ENCODE data around the gene BMPR1A. TPM values are rescaled to one million over a fixed set of nuclear protein-coding genes. Genes with fewer than 3 reads are reported as not detected.

BMPR1A gene
- total and polyA plus RNA-seq, 2 experiments from 2014 or later: 16.5 to 41.7 TPM

DNA sequence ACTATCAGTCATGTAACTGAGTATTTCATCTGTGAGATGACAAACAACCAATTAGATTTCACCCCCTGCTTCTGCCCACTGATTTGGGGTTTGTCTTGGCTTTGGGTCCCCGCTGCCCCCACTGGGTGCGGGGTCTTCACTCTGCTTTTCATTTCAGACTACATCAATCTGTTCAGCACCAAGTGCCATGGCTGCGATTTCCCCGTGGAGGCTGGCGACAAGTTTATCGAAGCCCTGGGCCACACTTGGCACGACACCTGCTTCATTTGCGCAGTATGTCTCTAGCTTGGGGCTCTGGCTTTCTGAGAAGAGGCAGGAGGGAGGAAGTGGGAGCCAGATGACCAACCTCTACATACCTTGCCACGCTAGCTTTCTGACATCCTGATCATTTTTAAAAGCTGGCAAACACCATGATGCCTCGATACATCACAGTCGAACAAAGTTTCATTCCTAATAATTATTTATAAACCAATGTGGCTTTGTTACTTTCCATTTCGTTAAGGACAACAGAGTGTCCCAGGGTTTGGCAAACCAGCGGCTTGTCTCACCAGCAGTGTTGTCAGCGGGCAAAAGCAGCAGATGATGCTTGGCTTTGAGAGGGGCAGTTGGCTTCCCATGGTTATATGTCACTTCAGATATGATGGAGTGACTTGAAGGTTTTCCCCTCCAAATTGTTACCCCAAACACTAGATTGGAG is 30.3 kb upstream of the BMPR1A start:
- H3K79me2 ChIP-seq (ENCODE audit: insufficient read depth): no peaks in the 10 kb centered on the region
- no peaks in the 10 kb centered on the region for H3K9me2 ChIP-seq (ENCODE audit: insufficient read depth)
- no peak overlapping the region for H3K27ac ChIP-seq
- no peak for TF ChIP-seq EZH2 (IDR thresholded peaks at IDR 0.05; ENCODE audit: insufficient read depth, poor library complexity, severe bottlenecking)
- TF ChIP-seq EZH2phosphoT487 (IDR thresholded peaks at IDR 0.05; ENCODE audit: insufficient read depth, low read depth): no peak
- WGBS, 2 experiments (ENCODE audit: low coverage in 1 of 2, low lambda C conversion rate in 2 of 2, missing lambda C conversion rate in 2 of 2): 85 to 88% methylated on average over 14 of the region's 14 CpGs
- H3K9ac ChIP-seq: no peak overlapping the region
- no peaks in the 10 kb centered on the region for H3K4me1 ChIP-seq (ENCODE audit: insufficient read depth)
- H3K4me2 ChIP-seq (ENCODE audit: unreplicated experiment): no peak overlapping the region
- no peaks in the 10 kb centered on the region for H3K27me3 ChIP-seq (replicated peaks; ENCODE audit: insufficient read depth)
- no peak overlapping the region for H2AFZ ChIP-seq
- H3K36me3 ChIP-seq (ENCODE audit: low read depth): no peaks in the 10 kb centered on the region
- in situ Hi-C loops (cut with MboI): no loop called here
- H3K4me3 ChIP-seq: no peak overlapping the region
- DNase-seq: no peak
- H3K9me3 ChIP-seq (ENCODE audit: low read depth): no peaks in the 10 kb centered on the region
- no peaks in the 10 kb centered on the region for H4K20me1 ChIP-seq (ENCODE audit: insufficient read depth)
- no peaks in the 10 kb centered on the region for H3F3A ChIP-seq (ENCODE audit: insufficient read depth)

DNA sequence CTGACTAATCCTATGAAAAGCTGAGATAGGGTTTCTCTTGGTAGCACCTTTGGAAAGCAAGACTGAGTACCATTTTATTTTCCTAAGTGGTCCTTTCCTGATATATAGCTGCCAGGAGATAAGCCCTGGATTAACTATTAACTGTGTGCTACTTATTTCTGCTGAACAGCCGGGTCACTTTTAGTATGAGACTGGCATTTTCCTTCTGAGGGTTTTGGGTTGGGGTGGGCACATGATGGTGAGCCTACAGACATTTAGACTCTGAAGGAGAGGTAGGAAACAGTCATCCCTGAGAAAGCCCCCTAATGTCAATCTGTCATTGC is 29.8 kb upstream of the BMPR1A start:
- no peaks in the 10 kb centered on the region for H3K79me2 ChIP-seq (ENCODE audit: insufficient read depth)
- H3K4me2 ChIP-seq (ENCODE audit: unreplicated experiment): no peak overlapping the region
- H3K9ac ChIP-seq: no peak overlapping the region
- H3K27me3 ChIP-seq (replicated peaks; ENCODE audit: insufficient read depth): no peaks in the 10 kb centered on the region
- TF ChIP-seq EZH2phosphoT487 (IDR thresholded peaks at IDR 0.05; ENCODE audit: insufficient read depth, low read depth) (no peak), EZH2 (IDR thresholded peaks at IDR 0.05; ENCODE audit: insufficient read depth, poor library complexity, severe bottlenecking) (no peak)
- in situ Hi-C loops (cut with MboI): no loop called here
- H3K9me2 ChIP-seq (ENCODE audit: insufficient read depth): no peaks in the 10 kb centered on the region
- H3K4me3 ChIP-seq: no peak overlapping the region
- no peaks in the 10 kb centered on the region for H3F3A ChIP-seq (ENCODE audit: insufficient read depth)
- no peak overlapping the region for H3K27ac ChIP-seq
- no peaks in the 10 kb centered on the region for H4K20me1 ChIP-seq (ENCODE audit: insufficient read depth)
- no peaks in the 10 kb centered on the region for H3K4me1 ChIP-seq (ENCODE audit: insufficient read depth)
- H3K9me3 ChIP-seq (ENCODE audit: low read depth): no peaks in the 10 kb centered on the region
- no peak for DNase-seq
- 65 to 88% methylated on average over 1 of the region's 1 CpG for WGBS, 2 experiments (ENCODE audit: low coverage in 1 of 2, low lambda C conversion rate in 2 of 2, missing lambda C conversion rate in 2 of 2)
- H2AFZ ChIP-seq: no peak overlapping the region
- no peaks in the 10 kb centered on the region for H3K36me3 ChIP-seq (ENCODE audit: low read depth)

DNA sequence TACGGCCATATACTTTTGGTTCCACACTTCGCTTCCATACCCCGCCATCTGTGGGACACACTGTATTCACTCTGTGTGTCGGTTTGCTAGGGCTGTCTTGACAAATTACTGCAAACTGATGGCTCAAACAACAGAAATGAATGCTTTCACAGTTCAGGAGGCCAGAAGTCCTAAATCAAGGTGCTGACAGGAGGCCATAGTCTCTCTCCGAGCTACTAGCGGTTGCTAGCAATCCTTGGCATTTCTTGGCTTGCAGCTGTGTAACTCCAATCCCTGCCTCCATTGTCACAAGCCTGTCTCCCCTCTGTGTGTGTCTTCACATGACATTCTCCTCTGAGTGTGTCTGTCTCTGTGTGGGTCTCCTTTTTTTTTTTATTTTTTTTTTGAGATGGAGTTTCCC is 28.9 kb upstream of the BMPR1A start:
- H3K9ac ChIP-seq: no peak overlapping the region
- H3K4me3 ChIP-seq: no peak overlapping the region
- H3K9me2 ChIP-seq (ENCODE audit: insufficient read depth): no peaks in the 10 kb centered on the region
- no peaks in the 10 kb centered on the region for H3K79me2 ChIP-seq (ENCODE audit: insufficient read depth)
- no peaks in the 10 kb centered on the region for H3K36me3 ChIP-seq (ENCODE audit: low read depth)
- in situ Hi-C loops (cut with MboI): no loop called here
- DNase-seq: no peak
- H3K27me3 ChIP-seq (replicated peaks; ENCODE audit: insufficient read depth): no peaks in the 10 kb centered on the region
- TF ChIP-seq EZH2phosphoT487 (IDR thresholded peaks at IDR 0.05; ENCODE audit: insufficient read depth, low read depth): no peak
- TF ChIP-seq EZH2 (IDR thresholded peaks at IDR 0.05; ENCODE audit: insufficient read depth, poor library complexity, severe bottlenecking): no peak
- H3K9me3 ChIP-seq (ENCODE audit: low read depth): no peaks in the 10 kb centered on the region
- H3K4me2 ChIP-seq (ENCODE audit: unreplicated experiment): no peak overlapping the region
- H2AFZ ChIP-seq: no peak overlapping the region
- H3K4me1 ChIP-seq (ENCODE audit: insufficient read depth): no peaks in the 10 kb centered on the region
- H4K20me1 ChIP-seq (ENCODE audit: insufficient read depth): no peaks in the 10 kb centered on the region
- 68 to 69% methylated on average over 6 of the region's 6 CpGs for WGBS, 2 experiments (ENCODE audit: low coverage in 1 of 2, low lambda C conversion rate in 2 of 2, missing lambda C conversion rate in 2 of 2)
- no peaks in the 10 kb centered on the region for H3F3A ChIP-seq (ENCODE audit: insufficient read depth)
- no peak overlapping the region for H3K27ac ChIP-seq

DNA sequence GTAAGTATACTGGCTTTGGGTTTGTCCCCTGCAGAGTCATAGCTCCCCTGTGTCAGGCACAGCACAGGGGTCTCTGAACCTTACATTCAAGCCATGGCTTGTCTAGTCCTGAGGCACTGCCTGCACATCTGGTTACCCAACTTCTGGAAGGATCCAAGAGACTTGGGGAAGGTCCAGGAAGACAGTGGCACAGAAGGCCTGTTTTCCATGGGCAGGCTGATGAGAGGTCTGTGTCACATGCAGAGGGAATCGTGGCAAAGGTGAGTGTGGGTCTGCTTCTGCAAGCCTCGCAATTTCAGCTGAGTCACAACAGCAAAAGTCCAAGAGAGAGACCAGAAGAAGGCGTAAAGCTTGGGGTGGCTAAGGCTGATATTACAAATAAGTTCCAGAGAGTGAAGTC is 28.4 kb upstream of the BMPR1A start:
- no peak overlapping the region for H2AFZ ChIP-seq
- 39 to 41% methylated on average over 3 of the region's 3 CpGs for WGBS, 2 experiments (ENCODE audit: low coverage in 1 of 2, low lambda C conversion rate in 2 of 2, missing lambda C conversion rate in 2 of 2)

More for the DNA sequence above, 28.4 kb upstream of the BMPR1A start:
- Histone ChIP-seq H3K4me2 (ENCODE audit: unreplicated experiment) (no peak overlapping the region), H3K9me2 (ENCODE audit: insufficient read depth) (no peaks in the 10 kb centered on the region), H3K4me3 (no peak overlapping the region), H3K27ac (no peak overlapping the region), H3K36me3 (ENCODE audit: low read depth) (no peaks in the 10 kb centered on the region), H3K9me3 (ENCODE audit: low read depth) (no peaks in the 10 kb centered on the region), H3K27me3 (replicated peaks; ENCODE audit: insufficient read depth) (no peaks in the 10 kb centered on the region), H3K9ac (no peak overlapping the region), H3F3A (ENCODE audit: insufficient read depth) (no peaks in the 10 kb centered on the region), H3K4me1 (ENCODE audit: insufficient read depth) (no peaks in the 10 kb centered on the region), H4K20me1 (ENCODE audit: insufficient read depth) (no peaks in the 10 kb centered on the region), H3K79me2 (ENCODE audit: insufficient read depth) (no peaks in the 10 kb centered on the region)
- no peak for TF ChIP-seq EZH2 (IDR thresholded peaks at IDR 0.05; ENCODE audit: insufficient read depth, poor library complexity, severe bottlenecking)
- TF ChIP-seq EZH2phosphoT487 (IDR thresholded peaks at IDR 0.05; ENCODE audit: insufficient read depth, low read depth): no peak
- DNase-seq: no peak
- in situ Hi-C loops (cut with MboI): no loop called here

All from GM23248 (cell line).